ENCODE data around the gene MORN4.
"Not testable (repeated sequence)": the region's sequence is repeated elsewhere in the genome, so short reads cannot be mapped to it uniquely, and the experiment has no call there.

The MORN4 gene

GRCh38 chr10:97640868-97641811 lies 7.8 kb upstream of the MORN4 start:
- no peak for DNase-seq

DNA sequence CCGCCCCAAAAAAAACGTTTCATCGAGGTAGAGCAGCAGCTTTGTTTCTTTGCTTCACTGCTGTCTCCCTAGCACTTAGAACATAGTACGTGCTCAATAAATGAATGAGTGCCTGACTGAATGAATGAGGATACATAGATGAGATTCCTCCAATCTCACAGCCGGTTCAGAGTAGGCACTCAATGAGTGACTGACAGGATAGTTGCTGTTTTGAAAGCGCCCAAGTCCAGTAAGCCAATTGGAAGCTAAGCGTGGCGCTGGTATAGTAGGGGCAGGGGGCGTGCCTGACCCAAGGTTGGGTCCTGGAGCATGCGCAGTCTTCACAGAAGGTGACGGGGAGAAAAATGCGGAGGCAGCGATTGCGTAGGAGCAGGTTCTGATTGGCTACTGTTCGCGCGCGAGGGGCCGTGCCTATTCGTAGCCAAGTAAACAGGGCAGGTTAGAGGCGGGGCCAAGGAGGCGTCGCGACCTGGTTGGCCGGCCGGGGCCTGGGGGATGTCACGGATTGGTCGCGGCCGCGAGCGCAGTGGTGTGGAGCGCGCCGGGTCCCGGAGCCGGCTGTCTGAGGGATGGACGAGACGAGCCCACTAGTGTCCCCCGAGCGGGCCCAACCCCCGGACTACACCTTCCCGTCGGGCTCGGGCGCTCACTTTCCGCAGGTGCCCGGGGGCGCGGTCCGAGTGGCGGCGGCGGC lies 7.0 kb upstream of the MORN4 start, which contains the start of gene PI4K2A:
Gene PI4K2A (plus strand): TSS at position 498 of the 694 bp plus-strand sequence. CDS start 72 bp downstream, at position 570.
- DNase-seq: peak; percentile 86 to 93

DNA sequence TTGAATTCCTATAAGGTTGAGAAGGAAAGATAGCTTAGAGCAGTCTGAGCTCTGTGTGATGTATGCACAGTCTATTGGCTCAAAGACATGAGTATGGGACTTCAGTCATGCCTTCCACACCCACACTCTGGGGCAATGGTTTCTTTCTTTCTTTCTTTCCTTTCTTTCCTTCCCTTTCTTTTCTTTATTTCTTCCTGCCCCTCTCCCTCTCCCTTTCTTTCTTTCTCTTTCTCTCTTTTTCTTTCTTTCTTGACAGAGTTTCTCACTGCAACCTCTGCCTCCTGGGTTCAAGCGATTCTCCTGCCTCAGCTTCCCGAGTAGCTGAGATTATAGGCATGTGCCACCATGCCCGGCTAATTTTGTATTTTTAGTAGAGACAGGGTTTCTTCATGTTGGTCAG lies 5.8 kb upstream of the MORN4 start:
- DNase-seq: not testable (repeated sequence)

DNA sequence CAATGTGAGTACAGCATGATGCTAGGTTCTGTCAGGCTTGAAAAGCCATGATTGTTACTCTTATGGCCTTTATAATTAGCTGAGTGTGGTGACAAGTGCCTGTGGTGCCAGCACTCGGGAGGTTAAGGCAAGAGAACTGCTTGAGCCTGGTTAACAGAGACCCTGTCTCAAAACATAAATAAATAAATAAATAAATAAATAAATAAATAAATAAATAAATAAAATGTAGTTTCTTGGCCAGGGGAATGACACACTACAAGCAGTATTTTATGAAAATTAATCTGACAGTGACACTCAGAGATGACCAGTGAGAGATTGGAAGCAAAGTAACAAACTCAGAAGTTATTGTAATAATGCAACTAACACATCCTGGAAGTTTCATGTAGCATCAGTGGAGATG lies 2.3 kb upstream of the MORN4 start:
- DNase-seq: no peak

GRCh38 chr10:97633921-97634320 lies 621 bp upstream of the MORN4 start:
- DNase-seq: no peak

GRCh38 chr10:97631098-97631497 lies 2.2 kb downstream of the MORN4 start:
- DNase-seq: no peak

- DNase-seq: no peak
Observed at GRCh38 chr10:97629289-97629688, 4.0 kb downstream of the MORN4 start.

- no peak for DNase-seq
Observed at GRCh38 chr10:97628228-97628627, 5.1 kb downstream of the MORN4 start.

DNA sequence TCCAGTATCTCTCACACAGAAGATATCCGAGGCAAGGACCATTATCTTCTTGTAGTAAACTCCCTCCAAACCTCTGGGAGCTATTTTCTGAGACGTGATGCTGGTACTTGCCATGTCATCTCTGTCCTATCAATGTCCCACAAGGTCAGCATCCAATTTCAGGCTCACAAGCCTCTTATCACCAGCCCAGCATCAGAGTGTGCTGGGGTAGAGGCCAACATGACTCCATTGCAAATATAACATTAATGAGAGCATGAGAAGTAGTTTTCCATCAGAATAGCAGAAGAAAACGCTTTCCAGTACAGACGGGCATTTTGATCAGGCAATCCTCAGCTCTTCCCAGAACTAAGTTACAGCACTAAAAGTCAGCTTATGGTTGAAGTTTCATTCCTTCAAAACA lies 5.6 kb downstream of the MORN4 start:
- no peak for DNase-seq

DNA sequence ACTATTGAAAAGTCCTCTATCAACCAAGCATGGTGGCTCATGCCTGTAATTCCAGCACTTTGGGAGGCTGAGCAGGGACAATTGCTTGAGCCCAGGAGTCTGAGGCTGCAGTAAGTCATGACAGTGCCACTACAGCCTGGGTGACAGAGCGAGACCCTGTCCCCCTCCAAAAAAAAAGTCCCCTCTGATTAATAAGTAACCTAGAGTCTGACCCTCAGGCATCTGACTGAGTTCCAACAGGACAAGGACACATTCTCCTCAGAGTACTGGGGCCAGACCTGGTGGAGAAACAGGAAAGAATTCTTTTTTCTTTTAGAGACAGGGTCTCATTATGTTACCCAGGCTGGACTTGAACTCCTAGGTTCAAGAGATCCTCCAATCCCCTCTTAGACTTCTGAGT lies 10.0 kb downstream of the MORN4 start:
- DNase-seq: no peak

- no peak for DNase-seq
Observed at GRCh38 chr10:97618733-97619132, 14.6 kb downstream of the MORN4 start.

GRCh38 chr10:97618285-97618684 lies 15.0 kb downstream of the MORN4 start:
- DNase-seq: no peak

DNA sequence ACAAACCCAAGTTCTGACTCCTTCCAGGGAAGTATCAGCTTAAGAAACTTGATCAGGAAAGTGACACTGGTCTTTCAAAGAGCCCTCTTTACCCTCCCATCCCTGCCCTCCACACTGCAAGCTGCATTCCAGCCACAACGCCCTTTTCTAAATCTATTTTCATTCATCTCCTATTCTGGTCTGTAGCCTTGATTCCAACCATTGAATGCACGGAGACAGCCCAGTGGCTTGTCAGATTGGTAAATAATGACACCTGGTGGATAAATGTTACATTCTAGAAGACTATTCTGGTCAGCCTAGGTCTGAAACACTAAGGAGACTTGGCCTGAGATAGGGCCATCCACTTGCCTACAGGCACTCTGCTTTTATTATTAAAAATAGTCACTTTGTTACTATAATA lies 20.9 kb downstream of the MORN4 start:
- DNase-seq: peak in 1 of 2 experiments; percentile 13

DNA sequence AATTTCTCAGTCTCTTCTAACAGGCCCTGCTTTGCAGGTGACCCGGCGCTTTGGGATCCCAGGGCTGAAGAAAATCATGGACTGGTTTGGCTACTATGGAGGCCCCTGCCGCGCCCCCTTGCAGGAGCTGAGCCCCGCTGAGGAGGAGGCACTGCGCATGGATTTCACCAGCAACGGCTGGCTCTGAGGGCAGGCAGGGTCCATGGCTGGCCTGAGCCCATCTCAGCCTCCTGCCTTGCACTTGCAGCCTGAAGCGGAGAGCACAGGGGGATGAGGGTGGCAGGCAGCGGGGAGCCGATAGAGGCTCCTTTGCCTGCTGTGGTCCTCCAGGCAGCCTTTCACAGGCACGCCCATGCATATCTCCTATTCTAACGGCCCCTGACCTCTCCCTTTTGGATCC lies 21.8 kb downstream of the MORN4 start:
- no peak for DNase-seq

GRCh38 chr10:97608991-97609561 lies 24.2 kb downstream of the MORN4 start:
- no peak for DNase-seq

- no peak for DNase-seq
Observed at GRCh38 chr10:97607095-97607636, 26.1 kb downstream of the MORN4 start.

DNA sequence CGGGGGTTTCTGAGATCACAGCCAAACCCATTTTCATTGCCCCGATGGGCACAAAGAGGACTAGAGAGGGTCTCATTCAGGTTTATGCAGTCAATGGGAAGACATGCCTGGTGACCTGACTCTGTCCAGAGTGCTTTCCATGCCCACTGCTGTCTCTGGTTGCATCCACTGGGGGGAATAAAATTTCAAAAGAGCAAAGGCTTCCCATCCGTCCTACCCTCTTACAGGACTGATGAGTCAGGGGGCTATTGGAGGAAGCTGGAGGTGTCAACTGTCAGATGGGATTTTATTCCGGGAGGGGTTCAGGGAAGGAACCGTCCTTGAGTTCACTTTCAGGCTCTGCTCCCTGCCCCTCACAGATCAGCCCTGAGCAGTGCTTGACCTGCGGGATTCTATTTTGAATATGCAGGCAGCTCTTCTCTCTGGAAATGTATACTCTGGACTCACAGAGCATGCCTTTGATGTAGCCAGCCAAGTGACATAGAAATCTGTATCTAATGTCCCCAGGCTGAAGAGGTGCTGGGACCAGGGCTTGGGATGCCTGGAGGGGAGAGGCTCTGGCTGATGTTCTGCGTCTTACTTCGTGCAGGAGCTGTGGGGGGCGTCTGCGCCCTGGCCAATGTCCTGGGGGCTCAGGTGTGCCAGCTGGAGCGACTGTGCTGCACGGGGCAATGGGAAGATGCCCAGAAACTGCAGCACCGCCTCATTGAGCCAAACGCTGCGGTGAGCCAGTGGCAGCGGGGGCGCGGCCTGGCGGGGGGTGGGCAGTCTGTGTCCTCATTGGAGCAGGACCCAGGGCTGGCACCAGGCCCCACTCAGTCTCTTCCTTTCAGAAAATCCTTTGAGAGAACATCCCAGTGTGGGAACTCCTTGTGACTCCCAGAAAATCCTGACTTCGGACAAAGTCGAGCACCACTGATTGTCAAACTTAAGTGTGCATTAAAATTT lies 31.8 kb downstream of the MORN4 start:
- no peak for DNase-seq

GRCh38 chr10:97600616-97601015 lies 32.7 kb downstream of the MORN4 start:
- no peak for DNase-seq

GRCh38 chr10:97599272-97599619 lies 34.1 kb downstream of the MORN4 start:
- no peak for DNase-seq

GRCh38 chr10:97598407-97599271 lies 34.7 kb downstream of the MORN4 start:
- no peak for DNase-seq

DNA sequence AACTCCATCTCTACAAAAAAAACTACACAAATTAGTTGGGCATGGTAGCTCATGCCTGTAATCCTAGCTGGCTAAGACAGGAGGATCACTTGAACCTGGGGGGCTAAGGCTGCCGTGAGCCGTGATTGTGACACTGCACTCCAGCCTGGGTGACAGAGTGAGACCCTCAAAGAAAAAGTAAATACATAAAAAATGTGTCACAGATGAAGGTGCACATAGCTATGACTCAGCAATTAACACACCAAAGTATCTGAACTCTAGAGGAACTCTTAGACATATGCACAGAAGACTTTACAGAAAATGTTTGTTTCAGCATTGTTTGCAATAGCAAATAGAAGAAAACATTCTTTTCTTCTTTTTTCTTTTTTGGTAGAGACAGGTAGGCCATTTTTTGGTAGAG lies 35.5 kb downstream of the MORN4 start:
- no peak for DNase-seq

All from NCI-H524 (cell line).